OCI-LY1 (cell line): ENCODE data around the gene EYS.

ENCODE experiments used
- H2AFZ ChIP-seq: fragments of 200-600 bp; sonication (generic), shearing (Covaris generic); 2 replicates; pipeline ENCODE4 v1.6.0; 2014; ENCODE audit warnings: antibody characterized with exemption, mild to moderate bottlenecking, low read length
- H3F3A ChIP-seq: fragments of 200-600 bp; sonication (generic), shearing (Covaris generic); 2 replicates; pipeline ENCODE4 v1.6.0; 2014; ENCODE audit warnings: mild to moderate bottlenecking, antibody characterized with exemption, low read length, moderate library complexity; ENCODE audit not compliant: insufficient read depth
- H3K27ac ChIP-seq: fragments of 200-600 bp; sonication (generic); 2 replicates; pipeline ENCODE4 v1.5.1; 2014; ENCODE audit warnings: low read length, mixed run types, mild to moderate bottlenecking, low read depth; ENCODE audit not compliant: poor library complexity, severe bottlenecking
- H3K27me3 ChIP-seq: fragments of 200-600 bp; sonication (generic); 2 replicates; pipeline ENCODE4 v1.6.0; 2014; ENCODE audit warnings: antibody characterized with exemption, mild to moderate bottlenecking, low read length, moderate library complexity; ENCODE audit not compliant: insufficient read depth
- H3K36me3 ChIP-seq: fragments of 200-600 bp; sonication (generic); 2 replicates; pipeline ENCODE4 v1.6.1; 2014; ENCODE audit warnings: mild to moderate bottlenecking, antibody characterized with exemption, low read length, moderate library complexity, mixed read lengths; ENCODE audit not compliant: insufficient read depth
- H3K4me1 ChIP-seq: fragments of 200-600 bp; sonication (generic); 2 replicates; pipeline ENCODE4 v1.5.1; 2014; ENCODE audit warnings: mild to moderate bottlenecking, low read length, moderate library complexity; ENCODE audit not compliant: insufficient read depth, severe bottlenecking
- H3K4me2 ChIP-seq: fragments of 200-600 bp; sonication (generic), shearing (Covaris generic); 2 replicates; pipeline ENCODE4 v1.6.1; 2014; ENCODE audit warnings: low read length
- H3K4me3 ChIP-seq: fragments of 200-600 bp; sonication (generic); 2 replicates; pipeline ENCODE4 v1.5.1; 2014; ENCODE audit warnings: low read length, low read depth, mild to moderate bottlenecking, mixed read lengths; ENCODE audit not compliant: poor library complexity, severe bottlenecking
- H3K79me2 ChIP-seq: fragments of 200-600 bp; shearing (Covaris generic); 2 replicates; pipeline ENCODE4 v1.6.1; 2016; ENCODE audit warnings: mixed run types, low read length, mixed read lengths; ENCODE audit not compliant: insufficient read depth
- H3K9ac ChIP-seq: fragments of 200-600 bp; sonication (generic), shearing (Covaris generic); 2 replicates; pipeline ENCODE4 v1.6.1; 2014; ENCODE audit warnings: mild to moderate bottlenecking, low read length, mixed read lengths
- H3K9me2 ChIP-seq: fragments of 200-600 bp; sonication (generic), shearing (Covaris generic); 2 replicates; pipeline ENCODE4 v1.6.1; 2014; ENCODE audit warnings: low read depth, mild to moderate bottlenecking, low read length, mixed read lengths
- H3K9me3 ChIP-seq: fragments of 200-600 bp; shearing (Covaris generic); 2 replicates; pipeline ENCODE4 v1.6.1; 2014; ENCODE audit warnings: low read length, mixed read lengths
- H4K20me1 ChIP-seq: fragments of 200-600 bp; sonication (generic), shearing (Covaris generic); 2 replicates; pipeline ENCODE4 v1.6.0; 2016; ENCODE audit warnings: mild to moderate bottlenecking, low read length; ENCODE audit not compliant: insufficient read depth
- EZH2 ChIP-seq: fragments of 200-600 bp; sonication (generic), shearing (Covaris generic); IDR thresholded peaks from 2 replicates; pipeline ENCODE4 v1.8.0; 2017; ENCODE audit warnings: borderline replicate concordance, mixed run types, mild to moderate bottlenecking, antibody characterized with exemption, low read length, moderate library complexity, mixed read lengths
- TF ChIP-seq, protein P1 (sequence below): fragments of 200-600 bp; sonication (generic), shearing (Covaris generic); IDR thresholded peaks from 2 replicates; pipeline ENCODE4 v1.5.1; 2017; ENCODE audit warnings: mild to moderate bottlenecking, antibody characterized with exemption, low read length, moderate library complexity, mixed read lengths

The EYS gene

DNA sequence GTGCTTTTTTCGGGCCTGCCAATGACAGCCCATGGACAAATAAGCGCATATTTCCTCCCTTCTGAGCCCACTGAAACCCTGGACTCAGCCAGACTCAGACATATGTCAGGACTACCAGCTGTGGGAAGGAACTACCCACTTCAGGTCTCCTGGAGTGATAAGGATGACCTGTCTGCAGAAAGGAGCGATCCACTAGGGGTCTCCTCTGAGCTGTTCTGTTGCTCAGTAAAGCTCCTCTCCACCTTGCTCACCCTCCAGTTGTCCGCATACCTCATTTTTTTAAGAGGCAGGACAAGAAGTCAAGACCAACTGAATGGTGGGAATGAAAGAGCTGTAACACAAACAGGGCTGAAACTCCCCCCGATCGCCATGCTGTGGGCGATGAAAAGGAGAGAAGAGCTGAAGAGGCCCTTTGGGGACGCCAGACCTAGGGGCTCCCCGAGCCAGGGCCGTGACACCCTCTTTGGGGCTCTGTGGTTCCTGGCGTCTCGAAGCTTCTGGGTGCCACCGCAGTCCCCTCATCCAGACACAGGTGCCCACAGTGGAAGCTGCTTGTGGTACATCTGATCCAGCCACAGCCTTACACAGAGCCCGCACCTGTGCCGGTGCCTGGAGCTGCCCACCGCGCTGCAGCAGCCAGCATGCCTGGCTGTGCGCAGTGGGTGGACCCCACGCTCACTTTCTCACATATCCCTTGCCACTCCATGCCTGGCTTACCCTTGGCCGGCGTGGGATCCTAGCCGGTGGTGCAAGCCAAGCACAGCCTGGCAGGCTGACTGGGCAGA lies 68.8 kb downstream of the EYS start:
- H4K20me1 ChIP-seq, result no peaks in the 10 kb centered on the region
- H2AFZ ChIP-seq, result no peak overlapping the region
- H3K9ac ChIP-seq, result no peak overlapping the region
- H3K4me1 ChIP-seq, result no peaks in the 10 kb centered on the region
- H3K4me3 ChIP-seq, result no peak overlapping the region
- H3K36me3 ChIP-seq, result no peaks in the 10 kb centered on the region
- no peak overlapping the region for H3K4me2 ChIP-seq
- H3K27me3 ChIP-seq, result no peaks in the 10 kb centered on the region
- no peaks in the 10 kb centered on the region for H3K9me3 ChIP-seq
- H3K9me2 ChIP-seq, result no peaks in the 10 kb centered on the region
- H3K79me2 ChIP-seq, result no peaks in the 10 kb centered on the region
- no peak for TF ChIP-seq EZH2
- TF ChIP-seq, protein P1, sequence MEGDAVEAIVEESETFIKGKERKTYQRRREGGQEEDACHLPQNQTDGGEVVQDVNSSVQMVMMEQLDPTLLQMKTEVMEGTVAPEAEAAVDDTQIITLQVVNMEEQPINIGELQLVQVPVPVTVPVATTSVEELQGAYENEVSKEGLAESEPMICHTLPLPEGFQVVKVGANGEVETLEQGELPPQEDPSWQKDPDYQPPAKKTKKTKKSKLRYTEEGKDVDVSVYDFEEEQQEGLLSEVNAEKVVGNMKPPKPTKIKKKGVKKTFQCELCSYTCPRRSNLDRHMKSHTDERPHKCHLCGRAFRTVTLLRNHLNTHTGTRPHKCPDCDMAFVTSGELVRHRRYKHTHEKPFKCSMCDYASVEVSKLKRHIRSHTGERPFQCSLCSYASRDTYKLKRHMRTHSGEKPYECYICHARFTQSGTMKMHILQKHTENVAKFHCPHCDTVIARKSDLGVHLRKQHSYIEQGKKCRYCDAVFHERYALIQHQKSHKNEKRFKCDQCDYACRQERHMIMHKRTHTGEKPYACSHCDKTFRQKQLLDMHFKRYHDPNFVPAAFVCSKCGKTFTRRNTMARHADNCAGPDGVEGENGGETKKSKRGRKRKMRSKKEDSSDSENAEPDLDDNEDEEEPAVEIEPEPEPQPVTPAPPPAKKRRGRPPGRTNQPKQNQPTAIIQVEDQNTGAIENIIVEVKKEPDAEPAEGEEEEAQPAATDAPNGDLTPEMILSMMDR, result peak; percentile 39
- no peaks in the 10 kb centered on the region for H3F3A ChIP-seq
- H3K27ac ChIP-seq, result no peak overlapping the region

DNA sequence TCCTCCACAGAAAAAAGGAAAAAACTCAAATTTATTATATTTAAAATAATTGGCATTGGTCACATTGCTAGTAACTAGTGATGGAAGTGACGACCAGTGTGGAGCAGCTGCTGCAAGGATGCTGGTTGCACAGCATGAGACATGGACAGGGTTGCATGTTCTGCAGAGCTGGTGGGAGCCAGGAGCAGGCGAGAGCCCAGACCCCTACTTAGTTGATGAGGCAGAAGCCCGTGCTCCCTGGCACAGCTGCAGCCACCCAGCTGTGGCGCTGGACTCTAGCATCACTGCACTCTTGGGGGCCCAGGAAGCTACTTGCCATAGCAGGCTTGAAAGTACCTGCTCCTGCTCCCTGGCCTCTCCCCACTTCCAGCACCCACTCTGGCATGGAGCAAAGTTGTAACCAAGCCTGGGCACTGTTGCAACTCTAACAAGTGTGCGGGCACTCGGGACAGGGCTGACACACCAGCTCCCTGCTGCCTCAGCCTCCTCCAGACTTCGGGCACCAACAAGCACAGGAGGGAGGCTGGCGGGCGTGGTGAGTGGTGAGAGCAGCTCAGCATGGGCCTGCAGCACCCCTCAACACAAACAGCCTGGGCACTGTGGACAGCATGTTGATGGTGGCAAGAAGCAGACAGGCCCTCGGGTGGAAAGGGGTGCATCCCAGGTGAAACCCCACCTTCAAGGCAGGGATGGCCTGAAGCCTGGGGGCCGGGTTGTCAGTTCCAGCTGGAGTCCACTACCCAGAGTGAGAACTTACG lies 69.6 kb downstream of the EYS start:
- Histone ChIP-seq H3K79me2 (no peaks in the 10 kb centered on the region), H3K9ac (no peak overlapping the region), H3K9me3 (no peaks in the 10 kb centered on the region), H3K9me2 (no peaks in the 10 kb centered on the region), H3K4me1 (no peaks in the 10 kb centered on the region), H3K27me3 (no peaks in the 10 kb centered on the region), H3K27ac (no peak overlapping the region), H3K4me2 (no peak overlapping the region), H2AFZ (no peak overlapping the region), H4K20me1 (no peaks in the 10 kb centered on the region), H3K4me3 (no peak overlapping the region), H3F3A (no peaks in the 10 kb centered on the region), H3K36me3 (no peaks in the 10 kb centered on the region)
- no peak for TF ChIP-seq EZH2
- TF ChIP-seq, protein P1, result no peak

DNA sequence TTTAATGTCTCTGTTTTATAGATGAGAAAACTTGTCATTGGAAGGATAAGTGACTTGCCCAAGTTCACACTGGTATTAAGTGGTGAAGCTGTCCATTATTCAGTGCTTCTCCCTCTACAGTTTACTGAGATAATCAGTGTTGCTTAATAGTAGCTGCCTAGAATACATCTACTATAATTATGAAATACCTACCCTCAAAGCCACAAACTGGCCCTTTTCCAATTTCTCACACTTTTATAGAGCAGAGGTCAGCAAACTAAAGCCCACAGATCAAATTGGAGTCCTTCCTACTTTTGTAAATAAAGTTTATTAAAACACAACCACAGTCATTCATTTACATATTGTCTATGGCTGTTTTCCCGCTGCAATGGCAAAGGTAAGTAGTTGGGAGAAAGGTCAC lies 73.5 kb downstream of the EYS start:
- Histone ChIP-seq H3K79me2 (no peaks in the 10 kb centered on the region), H3K36me3 (no peaks in the 10 kb centered on the region), H3K4me1 (no peaks in the 10 kb centered on the region), H3K4me2 (no peak overlapping the region), H3K4me3 (no peak overlapping the region), H3F3A (no peaks in the 10 kb centered on the region), H3K9ac (no peak overlapping the region), H3K27ac (no peak overlapping the region), H3K9me3 (no peaks in the 10 kb centered on the region), H4K20me1 (no peaks in the 10 kb centered on the region), H2AFZ (no peak overlapping the region), H3K9me2 (no peaks in the 10 kb centered on the region), H3K27me3 (no peaks in the 10 kb centered on the region)
- TF ChIP-seq EZH2, result no peak
- TF ChIP-seq, protein P1, result no peak
